NT2/D1 (cell line): Measurements from ENCODE around the gene UPF2.
"Not testable (repeated sequence)": the region's sequence is repeated elsewhere in the genome, so short reads cannot be mapped to it uniquely, and the experiment has no call there.

Experiments used
- SUZ12 ChIP-seq: IDR thresholded peaks from 2 replicates; pipeline ENCODE4 v1.6.1; 2011; ENCODE audit not compliant: insufficient read length, insufficient read depth; ENCODE audit errors: extremely low read depth
- YY1 ChIP-seq: IDR thresholded peaks from 2 replicates; pipeline ENCODE4 v1.6.1; 2011; ENCODE audit not compliant: insufficient read length, insufficient read depth

GRCh38 chr10:12013391-12013790 is 29.2 kb downstream of the UPF2 start:
- TF ChIP-seq SUZ12, YY1: not testable (repeated sequence)
